ENCODE results near the gene OR4D1. TPM values are rescaled to one million over a fixed set of nuclear protein-coding genes. Genes with fewer than 3 reads are reported as not detected.

OR4D1 gene
- total and polyA plus RNA-seq, 2 experiments from 2014 or later: not detected

- no peak for TF ChIP-seq CTCF (IDR thresholded peaks at IDR 0.05; ENCODE audit: poor library complexity)
- TF ChIP-seq EZH2 (IDR thresholded peaks at IDR 0.05; ENCODE audit: borderline replicate concordance): no peak
- no peak for TF ChIP-seq EZH2phosphoT487 (IDR thresholded peaks at IDR 0.05; ENCODE audit: low read depth, severe bottlenecking, unreplicated experiment)
- Histone ChIP-seq H2AFZ (no peak overlapping the region), H3K36me3 (replicated peaks; ENCODE audit: insufficient read depth, low read depth) (no peaks in the 10 kb centered on the region), H3K79me2 (no peaks in the 10 kb centered on the region), H4K20me1 (ENCODE audit: insufficient read depth, poor library complexity, severe bottlenecking) (no peaks in the 10 kb centered on the region), H3K9me2 (replicated peaks; ENCODE audit: insufficient read depth) (no peaks in the 10 kb centered on the region), H3K4me3 (no peak overlapping the region), H3K9me3 (ENCODE audit: low read depth) (no peaks in the 10 kb centered on the region), H3K4me2 (no peak overlapping the region), H3K4me1 (ENCODE audit: insufficient read depth) (no peaks in the 10 kb centered on the region), H3K27me3 (peaks cover 4% of the 10 kb centered on the region), H3K27ac (no peak overlapping the region)
- 63% methylated on average over 7 of the region's 7 CpGs for WGBS (ENCODE audit: low lambda C conversion rate, missing lambda C conversion rate)
- no peak for DNase-seq (ENCODE audit: low spot score)
Measured at GRCh38 chr17:58187675-58188074, 39.5 kb downstream of the OR4D1 start.

- H3K27me3 ChIP-seq: peaks cover 4% of the 10 kb centered on the region
Measured at GRCh38 chr17:58189436-58190146, 41.4 kb downstream of the OR4D1 start.

GRCh38 chr17:58191241-58191896 is 43.2 kb downstream of the OR4D1 start:
- Histone ChIP-seq H3K4me3 (no peak overlapping the region), H3K4me2 (no peak overlapping the region), H4K20me1 (ENCODE audit: insufficient read depth, poor library complexity, severe bottlenecking) (no peaks in the 10 kb centered on the region), H3K9me2 (replicated peaks; ENCODE audit: insufficient read depth) (no peaks in the 10 kb centered on the region), H3K79me2 (no peaks in the 10 kb centered on the region), H3K9me3 (ENCODE audit: low read depth) (no peaks in the 10 kb centered on the region), H2AFZ (no peak overlapping the region), H3K27me3 (peaks cover 4% of the 10 kb centered on the region), H3K27ac (no peak overlapping the region), H3K36me3 (replicated peaks; ENCODE audit: insufficient read depth, low read depth) (no peaks in the 10 kb centered on the region), H3K4me1 (ENCODE audit: insufficient read depth) (no peaks in the 10 kb centered on the region)
- DNase-seq (ENCODE audit: low spot score): no peak
- WGBS (ENCODE audit: low lambda C conversion rate, missing lambda C conversion rate): 33% methylated on average over 8 of the region's 14 CpGs
- TF ChIP-seq CTCF (IDR thresholded peaks at IDR 0.05; ENCODE audit: poor library complexity): no peak
- TF ChIP-seq EZH2phosphoT487 (IDR thresholded peaks at IDR 0.05; ENCODE audit: low read depth, severe bottlenecking, unreplicated experiment): no peak
- no peak for TF ChIP-seq EZH2 (IDR thresholded peaks at IDR 0.05; ENCODE audit: borderline replicate concordance)

More at GRCh38 chr17:58189436-58190146, 41.4 kb downstream of the OR4D1 start:
- TF ChIP-seq CTCF (IDR thresholded peaks at IDR 0.05; ENCODE audit: poor library complexity) (no peak), EZH2phosphoT487 (IDR thresholded peaks at IDR 0.05; ENCODE audit: low read depth, severe bottlenecking, unreplicated experiment) (no peak), EZH2 (IDR thresholded peaks at IDR 0.05; ENCODE audit: borderline replicate concordance) (no peak)
- Histone ChIP-seq H3K79me2 (no peaks in the 10 kb centered on the region), H3K4me1 (ENCODE audit: insufficient read depth) (no peaks in the 10 kb centered on the region), H3K36me3 (replicated peaks; ENCODE audit: insufficient read depth, low read depth) (no peaks in the 10 kb centered on the region), H3K4me3 (no peak overlapping the region), H3K9me3 (ENCODE audit: low read depth) (no peaks in the 10 kb centered on the region), H4K20me1 (ENCODE audit: insufficient read depth, poor library complexity, severe bottlenecking) (no peaks in the 10 kb centered on the region), H3K27ac (no peak overlapping the region), H2AFZ (no peak overlapping the region), H3K4me2 (no peak overlapping the region), H3K9me2 (replicated peaks; ENCODE audit: insufficient read depth) (no peaks in the 10 kb centered on the region)
- DNase-seq (ENCODE audit: low spot score): no peak
- 78% methylated on average over 11 of the region's 11 CpGs for WGBS (ENCODE audit: low lambda C conversion rate, missing lambda C conversion rate)

Measured in hepatocyte (in vitro differentiated cells).